HCT116 (cell line): ENCODE results near the gene TMEM145. TPM values are rescaled to one million over a fixed set of nuclear protein-coding genes. Genes with fewer than 3 reads are reported as not detected.
A peak's percentile ranks its signal among the peaks of the same experiment; 100 is the strongest.

ENCODE experiments used
- ATAC-seq: fragments of 200-7000 bp; cut with Tn5 transposase; 2 replicates; pipeline ENCODE4 v1.9.1; 2020; ENCODE audit warnings: mild to moderate bottlenecking, moderate library complexity
- BruUV-seq: library from RNA; stranded (reverse); fragments of 400-500 nt; replicated peaks from 2 replicates; lab custom pipeline; 2021; lab: Mats Ljungman, UMichigan
- CTCF ChIA-PET: fragments of 300-600 bp; sonication (Branson Sonifier 250); formaldehyde crosslinking; loops from one replicate; lab custom pipeline; 2021; ENCODE audit warnings: antibody characterized with exemption; lab: Charles Lee
- POLR2A ChIA-PET: fragments of 300-600, 350-600 bp; sonication (Branson Sonifier 250); formaldehyde crosslinking; loops from one replicate; lab custom pipeline; 2021; ENCODE audit warnings: antibody characterized with exemption; lab: Charles Lee
- RAD21 ChIA-PET, 2 experiments: fragments of 300-600 bp; sonication (Branson Sonifier 250); formaldehyde crosslinking; loops; one replicate each; lab custom pipeline; 2023; ENCODE audit warnings: low total read pairs in 2 of 2; ENCODE audit not compliant: uncharacterized antibody in 2 of 2, unreplicated experiment in 2 of 2, low non-redundant PET in 1 of 2; lab: Charles Lee
- DNase-seq: peaks from one replicate; pipeline ENCODE4 v3.0.0-alpha.2; 2010; ENCODE audit warnings: low read depth, low spot score
- H2AFZ ChIP-seq: fragments of 200-600 bp; shearing (Covaris generic), sonication (generic); 2 replicates; pipeline ENCODE4 v1.6.1; 2017; ENCODE audit warnings: low read depth, mixed run types, mixed read lengths, antibody characterized with exemption, low read length; ENCODE audit not compliant: poor library complexity, severe bottlenecking
- H3K27ac ChIP-seq: 2 replicates; pipeline ENCODE4 v1.5.1; 2012; ENCODE audit warnings: low read depth, low read length
- H3K27me3 ChIP-seq: fragments of 200-600 bp; sonication (generic); 2 replicates; pipeline ENCODE4 v1.6.1; 2016; ENCODE audit warnings: mixed run types, low read length, mixed read lengths; ENCODE audit not compliant: insufficient read depth
- H3K36me3 ChIP-seq, 2 experiments: fragments of 200-500 bp in 1 of 2; fragments of 200-600 bp in 1 of 2; sonication (Bioruptor generic) in 1 of 2; sonication (generic) in 1 of 2; 2 replicates each; pipeline versions ENCODE4 v1.5.1 to v1.6.1; 2014 to 2016; ENCODE audit warnings: low read length in 2 of 2, inconsistent platforms in 1 of 2, mixed read lengths in 1 of 2, mixed run types in 1 of 2; ENCODE audit not compliant: insufficient read depth in 2 of 2, control insufficient read depth in 1 of 2
- H3K4me1 ChIP-seq, 2 experiments: fragments of 200-600 bp in 1 of 2; sonication (generic) in 1 of 2; 2 replicates each; pipeline versions ENCODE4 v1.5.1 to v1.6.1; 2012 to 2017; ENCODE audit warnings: low read length in 2 of 2, inconsistent platforms in 1 of 2, mild to moderate bottlenecking in 1 of 2, mixed read lengths in 1 of 2, mixed run types in 1 of 2, moderate library complexity in 1 of 2; ENCODE audit not compliant: insufficient read depth in 2 of 2, control insufficient read depth in 1 of 2
- H3K4me2 ChIP-seq: fragments of 200-600 bp; sonication (generic); 2 replicates; pipeline ENCODE4 v1.6.1; 2017; ENCODE audit warnings: mixed run types, low read length, mixed read lengths
- H3K4me3 ChIP-seq, 2 experiments: fragments of 200-600 bp in 1 of 2; sonication (generic) in 1 of 2; replicated peaks in 1 of 2; 2 replicates each; pipeline ENCODE4 v1.5.1; 2011 to 2016; ENCODE audit warnings: low read length in 2 of 2, control low read depth in 1 of 2, low read depth in 1 of 2, mild to moderate bottlenecking in 1 of 2, mixed read lengths in 1 of 2, mixed run types in 1 of 2
- H3K79me2 ChIP-seq: fragments of 200-600 bp; sonication (generic); 2 replicates; pipeline ENCODE4 v1.6.1; 2017; ENCODE audit warnings: mild to moderate bottlenecking, mixed run types, low read length, moderate library complexity, mixed read lengths; ENCODE audit not compliant: insufficient read depth
- H3K9ac ChIP-seq: fragments of 200-600 bp; sonication (generic); 2 replicates; pipeline ENCODE4 v1.6.1; 2016; ENCODE audit warnings: low read length, mixed read lengths
- H3K9me2 ChIP-seq: fragments of 200-600 bp; sonication (generic), shearing (Covaris generic); 2 replicates; pipeline ENCODE4 v1.6.1; 2017; ENCODE audit warnings: mixed run types, mild to moderate bottlenecking, moderate library complexity; ENCODE audit not compliant: insufficient read depth
- H3K9me3 ChIP-seq, 2 experiments: fragments of 200-500 bp in 1 of 2; fragments of 200-600 bp in 1 of 2; sonication (Bioruptor generic) in 1 of 2; sonication (generic) in 1 of 2; 2 replicates each; pipeline ENCODE4 v1.6.1; 2014 to 2017; ENCODE audit warnings: low read length in 2 of 2, mixed read lengths in 2 of 2, inconsistent platforms in 1 of 2, low read depth in 1 of 2, mild to moderate bottlenecking in 1 of 2, mixed run types in 1 of 2, moderate library complexity in 1 of 2; ENCODE audit not compliant: control insufficient read depth in 1 of 2, insufficient read depth in 1 of 2
- H4K20me1 ChIP-seq: fragments of 200-600 bp; sonication (generic), shearing (Covaris generic); 2 replicates; pipeline ENCODE4 v1.6.1; 2017; ENCODE audit warnings: mixed run types, mild to moderate bottlenecking, moderate library complexity; ENCODE audit not compliant: insufficient read depth
- CTCF ChIP-seq, 3 experiments: fragments of 200-600 bp in 1 of 3; sonication (generic) in 1 of 3; IDR thresholded peaks in 2 of 3; conservative IDR thresholded peaks in 1 of 3; 2 replicates each; pipeline ENCODE4 v1.5.1; 2012 to 2017; ENCODE audit warnings: low read depth in 2 of 3, low read length in 2 of 3, antibody characterized with exemption in 1 of 3, borderline replicate concordance in 1 of 3, control low read depth in 1 of 3, mild to moderate bottlenecking in 1 of 3, mixed read lengths in 1 of 3, mixed run types in 1 of 3, moderate library complexity in 1 of 3; ENCODE audit not compliant: insufficient read depth in 1 of 3
- EGR1 ChIP-seq: IDR thresholded peaks from 2 replicates; pipeline ENCODE4 v1.6.1; 2012; ENCODE audit warnings: low read depth
- JUND ChIP-seq: IDR thresholded peaks from 2 replicates; pipeline ENCODE4 v1.6.1; 2012
- TCF7L2 ChIP-seq: IDR thresholded peaks from 2 replicates; pipeline ENCODE4 v1.7.0; 2011; ENCODE audit warnings: borderline replicate concordance, inconsistent platforms; ENCODE audit not compliant: insufficient read depth, insufficient read length; ENCODE audit errors: extremely low read depth
- intact Hi-C: fragments of 100-400 bp; cut with micrococcal nuclease; formaldehyde crosslinking; loops from 2 replicates; pipeline ENCODE4 v1.10.0; 2022
- total RNA-seq: library from RNA; stranded (reverse); gene quantifications from one replicate; pipeline ENCODE4 v1.2.1, GENCODE V29; 2021; ENCODE audit not compliant: unreplicated experiment

Gene TMEM145
- total RNA-seq, 1 experiment from 2014 or later = 7.2 TPM

GRCh38 chr19:42287017-42287826, 25.9 kb upstream of the TMEM145 start:
- ChIA-PET CTCF (no interaction called here), RAD21 (no interaction called here), POLR2A (no interaction called here)
- Histone ChIP-seq H3K4me1 (peaks cover 23 to 52% of the 10 kb centered on the region in 2 experiments), H2AFZ (no peak overlapping the region), H3K4me2 (no peak overlapping the region), H3K79me2 (peaks cover 18% of the 10 kb centered on the region; the same call in 1 of the 2 replicates), H4K20me1 (no peaks in the 10 kb centered on the region), H3K9me3 (no peaks in the 10 kb centered on the region), H3K36me3 (peaks cover 12 to 21% of the 10 kb centered on the region in 2 experiments), H3K4me3 (no peak overlapping the region), H3K9me2 (no peaks in the 10 kb centered on the region), H3K9ac (no peak overlapping the region), H3K27ac (no peak overlapping the region), H3K27me3 (no peaks in the 10 kb centered on the region)
- DNase-seq (no peak), ATAC-seq (no peak)
- TF ChIP-seq CTCF (IDR thresholded peaks at IDR 0.05 in 2 of 3, conservative IDR thresholded peaks at IDR 0.05 in 1 of 3; ENCODE audit: borderline replicate concordance in 1 of 3, insufficient read depth in 1 of 3, low read depth in 2 of 3, low read length in 2 of 3) (peak in 2 of 3 experiments; percentile 14 to 17; a peak in 2 of 6 replicates), EGR1 (no peak)
- no TSS peak for BruUV-seq
- intact Hi-C loops = no loop called here

DNA sequence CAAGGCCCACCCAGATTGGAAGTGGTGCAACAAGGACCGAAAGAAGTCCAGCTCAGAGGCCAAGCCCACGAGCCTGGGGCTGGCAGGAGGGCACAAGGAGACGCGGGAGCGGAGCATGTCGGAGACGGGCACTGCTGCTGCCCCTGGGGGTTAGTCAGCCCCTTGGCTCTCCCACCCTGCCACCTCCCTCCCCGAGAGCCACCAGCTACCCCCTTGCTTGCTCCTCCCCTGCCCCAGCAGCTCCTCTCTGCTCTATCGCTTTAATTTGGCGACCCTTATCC, 25.3 kb upstream of the TMEM145 start:
- no peak for DNase-seq
- ATAC-seq = no peak
- no peak overlapping the region for H3K4me3 ChIP-seq
- intact Hi-C loops = no loop called here
- no peaks in the 10 kb centered on the region for H3K9me2 ChIP-seq
- BruUV-seq = no TSS peak
- H3K27ac ChIP-seq = no peak overlapping the region
- H3K4me1 ChIP-seq = peaks cover 18 to 46% of the 10 kb centered on the region in 2 experiments
- no peaks in the 10 kb centered on the region for H4K20me1 ChIP-seq
- ChIA-PET POLR2A (no interaction called here), CTCF (no interaction called here), RAD21 (interaction anchor here in 1 of 2 experiments (1.4 kb wide), 1 partner anchor 41 kb away, joined by 3 read pairs; no protein-coding TSS in a partner anchor)
- H3K4me2 ChIP-seq = no peak overlapping the region
- peaks cover 12 to 21% of the 10 kb centered on the region in 2 experiments for H3K36me3 ChIP-seq
- no peaks in the 10 kb centered on the region for H3K27me3 ChIP-seq
- H2AFZ ChIP-seq = no peak overlapping the region
- TF ChIP-seq TCF7L2 (no peak), JUND (no peak)
- peaks cover 18% of the 10 kb centered on the region; the same call in 1 of the 2 replicates for H3K79me2 ChIP-seq
- H3K9ac ChIP-seq = no peak overlapping the region
- H3K9me3 ChIP-seq = no peaks in the 10 kb centered on the region
